Measurements from ENCODE around the gene IFNGR2. TPM values are rescaled to one million over a fixed set of nuclear protein-coding genes. Genes with fewer than 3 reads are reported as not detected.
"Not testable (repeated sequence)": the region's sequence is repeated elsewhere in the genome, so short reads cannot be mapped to it uniquely, and the experiment has no call there.

IFNGR2 gene
- total and polyA plus RNA-seq, 2 donors (not counting 1 experiment from before 2014, with no cell fraction given), result 50.7 to 57.6 TPM

- DNase-seq (ENCODE audit: low read depth in 2 of 2), result no peak
- H4K20me1 ChIP-seq (ENCODE audit: control insufficient read depth, extremely low read depth, insufficient read depth, low read length), result peaks cover 2% of the 10 kb centered on the region
- H3K4me2 ChIP-seq (ENCODE audit: extremely low read depth, insufficient read depth, low read length), result no peak overlapping the region
- H3K79me2 ChIP-seq (ENCODE audit: control insufficient read depth, insufficient read depth, low read length), result peaks cover 43% of the 10 kb centered on the region
- peaks cover 11% of the 10 kb centered on the region for H3K36me3 ChIP-seq (ENCODE audit: control insufficient read depth, insufficient read depth, low read length)
- H3K4me1 ChIP-seq (ENCODE audit: control insufficient read depth, extremely low read depth, insufficient read depth, low read length), result no peaks in the 10 kb centered on the region
- H3K9me3 ChIP-seq (ENCODE audit: control insufficient read depth, insufficient read depth, low read depth, low read length), result no peaks in the 10 kb centered on the region
- no peak overlapping the region for H3K27ac ChIP-seq (ENCODE audit: insufficient read depth, low read length)
- TF ChIP-seq CTCF (conservative IDR thresholded peaks at IDR 0.05 in 1 of 2, IDR thresholded peaks at IDR 0.05 in 1 of 2; ENCODE audit: low read depth in 1 of 2, low read length in 2 of 2) (no peak), EZH2 (IDR thresholded peaks at IDR 0.05; ENCODE audit: low read length, missing control alignments) (no peak)
- H3K4me3 ChIP-seq (replicated peaks in 1 of 4; ENCODE audit: control extremely low read depth in 1 of 4, insufficient read depth in 1 of 4, low read depth in 3 of 4, low read length in 4 of 4), result no peak overlapping the region
- no peaks in the 10 kb centered on the region for H3K27me3 ChIP-seq (ENCODE audit: control insufficient read depth, insufficient read depth, low read length)
- H2AFZ ChIP-seq (ENCODE audit: low read length), result no peak overlapping the region
- no peak overlapping the region for H3K9ac ChIP-seq (ENCODE audit: insufficient read depth, low read length)
These were observed 8.8 kb downstream of the IFNGR2 start for GRCh38 chr21:33411949-33412430.

DNA sequence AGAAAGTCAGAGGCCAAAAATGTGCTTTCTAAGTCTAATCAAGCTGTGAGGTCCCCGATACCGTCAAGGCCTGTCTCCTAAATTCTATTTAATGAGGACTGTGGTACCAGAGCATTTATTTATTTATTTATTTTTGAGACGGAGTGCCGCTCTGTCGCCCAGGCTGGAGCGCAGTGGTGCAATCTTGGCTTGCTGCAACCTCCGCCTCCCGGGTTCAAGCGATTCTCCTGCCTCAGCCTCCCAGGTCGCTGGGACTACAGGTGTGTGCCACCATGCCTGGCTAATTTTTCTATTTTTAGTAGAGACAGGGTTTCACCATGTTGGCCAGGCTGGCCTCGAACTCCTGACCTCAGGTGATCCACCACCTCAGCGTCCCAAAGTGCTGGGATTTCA is 9.2 kb downstream of the IFNGR2 start:
- H3K4me3 ChIP-seq (replicated peaks in 1 of 4; ENCODE audit: control extremely low read depth in 1 of 4, insufficient read depth in 1 of 4, low read depth in 3 of 4, low read length in 4 of 4); H3K4me1 ChIP-seq (ENCODE audit: control insufficient read depth, extremely low read depth, insufficient read depth, low read length); H3K9ac ChIP-seq (ENCODE audit: insufficient read depth, low read length); H3K27me3 ChIP-seq (ENCODE audit: control insufficient read depth, insufficient read depth, low read length); H3K9me3 ChIP-seq (ENCODE audit: control insufficient read depth, insufficient read depth, low read depth, low read length); H4K20me1 ChIP-seq (ENCODE audit: control insufficient read depth, extremely low read depth, insufficient read depth, low read length); H3K4me2 ChIP-seq (ENCODE audit: extremely low read depth, insufficient read depth, low read length); H2AFZ ChIP-seq (ENCODE audit: low read length); DNase-seq (ENCODE audit: low read depth in 2 of 2); H3K27ac ChIP-seq (ENCODE audit: insufficient read depth, low read length): not testable (repeated sequence)
- Histone ChIP-seq H3K79me2 (ENCODE audit: control insufficient read depth, insufficient read depth, low read length) (peaks cover 39% of the 10 kb centered on the region), H3K36me3 (ENCODE audit: control insufficient read depth, insufficient read depth, low read length) (peaks cover 11% of the 10 kb centered on the region)

DNA sequence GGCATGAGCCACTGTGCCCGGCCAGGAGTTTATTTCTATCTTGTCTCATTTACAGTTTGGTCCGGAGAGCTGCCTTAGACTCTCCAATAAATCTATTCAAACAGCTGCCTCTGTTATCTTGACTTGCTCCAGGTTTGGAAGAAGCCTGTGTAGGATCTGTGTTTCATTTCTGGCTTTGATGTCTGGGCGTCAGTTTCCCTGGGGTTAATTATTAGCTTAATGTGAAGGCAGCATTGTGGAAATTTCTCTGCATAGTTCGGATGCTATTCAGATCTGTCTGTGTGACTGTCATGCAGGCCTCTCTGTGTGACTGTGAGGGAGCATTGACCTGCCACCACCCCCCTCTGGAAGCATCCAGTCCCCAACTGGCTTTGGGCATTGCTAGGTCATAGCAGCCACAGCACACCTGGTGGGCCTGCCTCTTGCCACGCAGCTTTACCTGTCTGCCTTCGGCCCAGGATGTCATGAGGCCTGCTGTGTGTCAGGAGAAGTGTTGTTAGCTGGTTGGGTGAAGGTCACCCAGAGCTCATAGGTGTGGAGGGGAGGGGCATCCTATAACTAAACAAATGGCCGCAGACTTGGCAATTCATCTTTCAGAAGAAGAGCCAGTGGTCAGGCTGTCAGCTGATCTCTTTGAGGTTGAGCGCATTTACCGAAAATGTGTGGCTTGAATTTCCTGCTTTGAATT is 9.8 kb downstream of the IFNGR2 start:
- TF ChIP-seq CTCF (conservative IDR thresholded peaks at IDR 0.05 in 1 of 2, IDR thresholded peaks at IDR 0.05 in 1 of 2; ENCODE audit: low read depth in 1 of 2, low read length in 2 of 2) (no peak), EZH2 (IDR thresholded peaks at IDR 0.05; ENCODE audit: low read length, missing control alignments) (no peak)
- Histone ChIP-seq H3K9me3 (ENCODE audit: control insufficient read depth, insufficient read depth, low read depth, low read length) (no peaks in the 10 kb centered on the region), H3K36me3 (ENCODE audit: control insufficient read depth, insufficient read depth, low read length) (peaks cover 11% of the 10 kb centered on the region), H2AFZ (ENCODE audit: low read length) (no peak overlapping the region), H3K27ac (ENCODE audit: insufficient read depth, low read length) (no peak overlapping the region), H3K4me2 (ENCODE audit: extremely low read depth, insufficient read depth, low read length) (no peak overlapping the region), H3K4me3 (replicated peaks in 1 of 4; ENCODE audit: control extremely low read depth in 1 of 4, insufficient read depth in 1 of 4, low read depth in 3 of 4, low read length in 4 of 4) (no peak overlapping the region), H3K27me3 (ENCODE audit: control insufficient read depth, insufficient read depth, low read length) (no peaks in the 10 kb centered on the region), H4K20me1 (ENCODE audit: control insufficient read depth, extremely low read depth, insufficient read depth, low read length) (peaks cover 2% of the 10 kb centered on the region), H3K4me1 (ENCODE audit: control insufficient read depth, extremely low read depth, insufficient read depth, low read length) (no peaks in the 10 kb centered on the region), H3K79me2 (ENCODE audit: control insufficient read depth, insufficient read depth, low read length) (peaks cover 37% of the 10 kb centered on the region), H3K9ac (ENCODE audit: insufficient read depth, low read length) (no peak overlapping the region)
- no peak for DNase-seq (ENCODE audit: low read depth in 2 of 2)
